GM12874 (cell line): ENCODE measurements around the gene KIF26B.

ENCODE experiments used
- TF ChIP-seq, protein P1 (sequence below): IDR thresholded peaks from 2 replicates; pipeline ENCODE4 v1.5.1; 2011; ENCODE audit warnings: low read depth, mild to moderate bottlenecking, control low read depth, low read length, moderate library complexity; ENCODE audit not compliant: insufficient read depth

The KIF26B gene

DNA sequence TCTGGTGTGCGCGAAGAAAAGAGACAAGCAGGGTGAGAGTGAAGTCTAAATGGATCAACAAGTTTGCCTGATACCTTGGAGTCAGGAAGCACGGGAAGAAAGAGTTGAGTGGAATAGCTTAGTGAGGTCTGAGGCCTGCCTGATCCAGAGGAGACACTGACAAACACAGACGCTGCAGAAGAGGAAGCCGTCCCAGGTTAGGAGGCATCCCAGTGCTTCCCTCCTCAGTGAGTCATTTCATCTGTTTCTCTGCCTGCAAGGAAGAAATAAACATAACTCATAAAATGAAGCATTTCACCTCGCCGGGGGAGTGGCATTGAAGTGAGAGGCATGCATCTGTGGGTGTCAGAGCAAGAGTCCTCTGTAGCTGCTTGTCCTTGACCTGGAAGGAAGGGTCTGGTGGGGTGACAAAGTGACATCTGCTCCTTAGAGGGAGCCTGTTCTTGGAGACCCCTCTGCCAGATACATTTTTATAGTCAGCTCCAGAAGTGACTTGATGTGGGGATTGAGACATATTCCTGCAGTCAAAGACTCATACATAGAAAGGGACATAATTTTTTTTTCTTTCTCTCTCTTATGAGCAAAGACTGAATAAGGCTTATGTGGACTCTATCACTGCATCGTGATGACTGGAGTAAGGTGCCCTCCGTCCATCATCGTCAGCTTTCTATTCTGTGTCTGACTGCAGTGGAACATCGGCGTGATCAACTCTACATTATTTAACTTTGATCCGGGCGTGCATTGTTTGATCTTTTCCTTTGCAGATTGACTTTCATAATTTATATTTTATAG is 256.7 kb downstream of the KIF26B start:
- TF ChIP-seq, protein P1, sequence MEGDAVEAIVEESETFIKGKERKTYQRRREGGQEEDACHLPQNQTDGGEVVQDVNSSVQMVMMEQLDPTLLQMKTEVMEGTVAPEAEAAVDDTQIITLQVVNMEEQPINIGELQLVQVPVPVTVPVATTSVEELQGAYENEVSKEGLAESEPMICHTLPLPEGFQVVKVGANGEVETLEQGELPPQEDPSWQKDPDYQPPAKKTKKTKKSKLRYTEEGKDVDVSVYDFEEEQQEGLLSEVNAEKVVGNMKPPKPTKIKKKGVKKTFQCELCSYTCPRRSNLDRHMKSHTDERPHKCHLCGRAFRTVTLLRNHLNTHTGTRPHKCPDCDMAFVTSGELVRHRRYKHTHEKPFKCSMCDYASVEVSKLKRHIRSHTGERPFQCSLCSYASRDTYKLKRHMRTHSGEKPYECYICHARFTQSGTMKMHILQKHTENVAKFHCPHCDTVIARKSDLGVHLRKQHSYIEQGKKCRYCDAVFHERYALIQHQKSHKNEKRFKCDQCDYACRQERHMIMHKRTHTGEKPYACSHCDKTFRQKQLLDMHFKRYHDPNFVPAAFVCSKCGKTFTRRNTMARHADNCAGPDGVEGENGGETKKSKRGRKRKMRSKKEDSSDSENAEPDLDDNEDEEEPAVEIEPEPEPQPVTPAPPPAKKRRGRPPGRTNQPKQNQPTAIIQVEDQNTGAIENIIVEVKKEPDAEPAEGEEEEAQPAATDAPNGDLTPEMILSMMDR, result no peak

DNA sequence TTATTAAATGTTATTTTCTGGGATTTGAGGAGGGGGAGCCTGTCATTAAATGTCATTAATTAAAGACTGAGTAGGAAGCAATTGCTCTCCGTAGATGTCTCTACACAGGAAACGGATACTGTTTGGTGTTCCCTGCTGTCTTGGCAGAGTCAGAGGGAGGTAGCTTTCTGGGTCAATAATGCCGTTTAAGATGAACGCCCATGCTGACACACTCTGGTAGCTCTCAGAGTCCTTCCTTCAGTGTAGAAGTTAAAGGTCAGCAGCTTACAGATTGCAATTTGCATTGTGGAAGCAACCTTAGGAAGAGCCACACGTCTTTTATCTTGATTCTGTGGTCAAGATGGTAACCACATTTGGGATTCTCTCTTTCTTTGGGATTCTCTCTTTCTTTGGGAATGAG is 257.5 kb downstream of the KIF26B start:
- TF ChIP-seq, protein P1, result no peak

DNA sequence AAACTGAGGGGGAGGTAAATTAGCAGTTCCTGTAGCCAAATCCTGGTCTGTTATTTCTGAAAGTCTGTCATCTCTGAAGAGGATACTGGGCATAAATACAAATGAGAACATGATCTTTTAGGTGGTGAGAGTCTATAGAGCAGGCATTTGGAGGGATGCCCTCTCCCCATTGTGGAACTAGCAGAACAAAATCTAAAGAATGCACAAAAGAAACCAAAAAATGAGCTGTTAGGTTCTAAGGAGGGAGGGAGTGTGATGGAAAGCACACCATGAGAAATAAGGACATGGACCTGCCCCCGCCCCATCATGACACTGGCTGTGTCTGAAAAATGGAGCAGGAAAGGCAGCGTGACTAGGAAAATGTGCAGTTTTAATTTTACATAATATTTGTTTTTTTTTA is 262.0 kb downstream of the KIF26B start:
- TF ChIP-seq, protein P1, result no peak

DNA sequence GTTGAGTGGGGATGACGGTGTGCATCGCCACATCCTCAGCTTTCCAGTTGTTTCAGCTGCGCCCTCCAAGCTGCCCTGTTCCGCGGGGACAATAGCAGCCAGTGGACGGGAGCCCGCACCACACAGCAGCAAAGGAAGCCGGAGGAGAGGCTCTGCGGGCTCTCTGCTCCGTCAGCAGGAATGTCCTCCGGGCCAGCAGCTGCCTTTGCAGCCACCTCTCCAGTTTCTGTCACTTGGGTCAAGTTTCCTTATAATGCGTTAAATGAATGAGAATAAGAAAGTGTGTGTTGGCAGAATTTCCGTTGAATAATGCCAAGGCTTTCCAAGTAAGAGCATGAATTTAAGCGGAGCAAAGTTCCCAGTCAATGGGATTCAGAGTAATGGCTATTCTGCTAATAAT is 263.3 kb downstream of the KIF26B start:
- TF ChIP-seq, protein P1, result no peak

DNA sequence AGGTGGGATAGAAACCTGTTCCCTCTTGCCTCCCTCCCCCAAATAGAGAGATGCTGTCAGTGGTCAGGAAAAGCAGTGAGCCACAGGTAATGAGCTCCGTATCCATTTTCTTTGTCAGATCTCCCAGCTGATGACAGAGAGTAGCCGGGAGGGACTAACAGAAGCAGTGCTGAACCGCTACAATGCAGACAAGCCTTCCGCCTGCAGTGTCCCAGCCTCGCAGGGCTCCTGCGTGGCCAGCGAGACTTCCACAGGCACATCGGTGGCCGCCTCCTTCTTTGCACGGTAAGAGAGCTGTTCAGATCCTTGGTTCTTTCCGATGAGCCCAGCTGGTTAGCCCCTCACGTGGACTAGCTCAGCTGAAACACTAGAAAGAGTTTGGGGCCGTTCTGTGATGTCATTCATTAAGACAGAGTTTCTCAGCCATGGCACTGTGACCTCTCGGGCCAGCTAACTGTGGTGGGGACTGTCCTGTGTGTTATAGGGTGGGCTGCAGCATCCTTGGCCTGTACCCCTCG is 264.7 kb downstream of the KIF26B start:
- TF ChIP-seq, protein P1, result no peak

DNA sequence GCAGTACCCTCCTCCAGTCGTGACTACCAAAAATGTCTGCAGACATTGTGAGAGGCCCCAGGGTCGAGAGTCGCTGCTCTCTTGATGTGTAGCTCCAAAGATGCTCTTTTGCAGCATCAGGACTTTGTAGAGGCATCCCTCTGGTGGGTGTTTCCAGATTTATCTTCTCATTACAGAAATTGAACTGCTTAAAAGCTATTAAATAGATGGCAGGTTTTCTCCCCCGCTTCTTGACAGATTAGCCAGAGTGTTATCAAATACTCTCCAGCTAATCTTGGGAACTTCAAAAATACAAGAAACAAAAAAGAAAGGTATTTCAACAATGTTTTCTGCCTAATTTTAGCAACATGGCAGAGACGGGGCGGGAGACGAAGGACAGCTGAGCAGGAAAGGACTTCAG is 265.2 kb downstream of the KIF26B start:
- TF ChIP-seq, protein P1, result no peak

DNA sequence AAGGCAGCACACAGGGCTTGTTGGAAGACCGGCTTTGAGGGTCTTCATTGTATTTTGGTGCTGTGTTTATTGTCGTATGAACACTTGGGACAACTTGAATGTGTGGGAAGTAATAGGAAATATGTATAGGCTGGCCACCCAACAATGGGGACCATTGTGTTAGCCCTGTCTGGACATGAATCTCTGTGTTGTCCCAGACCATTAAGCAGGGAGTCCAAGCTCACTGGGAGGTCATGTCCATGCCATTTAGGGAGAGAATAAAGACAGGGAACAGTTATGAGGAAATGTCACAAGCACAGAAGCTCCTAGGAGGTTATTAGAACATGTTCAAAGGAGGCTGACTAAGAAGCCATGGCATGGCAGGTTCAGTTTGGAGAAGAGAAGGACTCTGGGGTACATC is 266.1 kb downstream of the KIF26B start:
- TF ChIP-seq, protein P1, result no peak
